Liver (tissue), 9 donors: ENCODE results near the gene FANK1. TPM values are rescaled to one million over a fixed set of nuclear protein-coding genes. Genes with fewer than 3 reads are reported as not detected.

Source experiments
- DNase-seq: peaks from one replicate; pipeline ENCODE4 v3.0.0-alpha.2; 2017; ENCODE audit warnings: low spot score
- H3K27ac ChIP-seq, 2 donors: one replicate each; pipeline ENCODE4 v1.7.0; 2013; ENCODE audit warnings: inconsistent platforms in 2 of 2, low read length in 2 of 2, control low read depth in 1 of 2, low read depth in 1 of 2, mild to moderate bottlenecking in 1 of 2
- H3K27me3 ChIP-seq, 4 donors: one replicate each; pipeline versions ENCODE4 v1.6.1 to v1.7.0; 2013; ENCODE audit warnings: low read length in 3 of 4, inconsistent platforms in 1 of 4, mild to moderate bottlenecking in 1 of 4, moderate library complexity in 1 of 4; ENCODE audit not compliant: control insufficient read depth in 4 of 4, insufficient read depth in 4 of 4
- H3K36me3 ChIP-seq, 4 donors: one replicate each; pipeline versions ENCODE4 v1.6.1 to v1.7.0; 2013; ENCODE audit warnings: low read length in 3 of 4, mild to moderate bottlenecking in 3 of 4, low read depth in 1 of 4, moderate library complexity in 1 of 4; ENCODE audit not compliant: control insufficient read depth in 4 of 4, insufficient read depth in 3 of 4
- H3K4me1 ChIP-seq, 4 donors: one replicate each; pipeline versions ENCODE4 v1.6.1 to v1.7.0; 2013; ENCODE audit warnings: low read length in 3 of 4, mild to moderate bottlenecking in 3 of 4, moderate library complexity in 1 of 4; ENCODE audit not compliant: control insufficient read depth in 4 of 4, insufficient read depth in 4 of 4
- H3K4me3 ChIP-seq, 3 donors: one replicate each; pipeline versions ENCODE4 v1.6.1 to v1.7.0; 2013; ENCODE audit warnings: low read length in 3 of 3, control low read depth in 1 of 3, low read depth in 1 of 3, mild to moderate bottlenecking in 1 of 3
- H3K9ac ChIP-seq, 2 donors: one replicate each; pipeline ENCODE4 v1.7.0; 2013; ENCODE audit warnings: low read length in 2 of 2, mild to moderate bottlenecking in 2 of 2, moderate library complexity in 2 of 2, control low read depth in 1 of 2, low read depth in 1 of 2
- H3K9me3 ChIP-seq, 4 donors: one replicate each; pipeline versions ENCODE4 v1.6.1 to v1.7.0; 2013; ENCODE audit warnings: low read length in 3 of 4; ENCODE audit not compliant: control insufficient read depth in 4 of 4
- EGR1 ChIP-seq, 2 donors: IDR thresholded peaks; 2 replicates each; pipeline ENCODE4 v1.6.1; 2016 to 2018; ENCODE audit warnings: antibody characterized with exemption in 2 of 2, low read depth in 2 of 2
- JUND ChIP-seq, 2 donors: IDR thresholded peaks; 2 replicates each; pipeline ENCODE4 v1.6.1; 2016; ENCODE audit warnings: antibody characterized with exemption in 2 of 2
- RXRA ChIP-seq, 2 donors: IDR thresholded peaks; 2 replicates each; pipeline ENCODE4 v1.6.1; 2017 to 2018; ENCODE audit warnings: antibody characterized with exemption in 2 of 2, mild to moderate bottlenecking in 1 of 2
- SP1 ChIP-seq: IDR thresholded peaks from 2 replicates; pipeline ENCODE4 v1.6.1; 2018; ENCODE audit warnings: antibody characterized with exemption, mild to moderate bottlenecking
- TAF1 ChIP-seq: conservative IDR thresholded peaks from 2 replicates; pipeline ENCODE4 v1.6.1; 2016; ENCODE audit warnings: antibody characterized with exemption, mild to moderate bottlenecking
- YY1 ChIP-seq: IDR thresholded peaks from 2 replicates; pipeline ENCODE4 v1.6.1; 2016; ENCODE audit warnings: antibody characterized with exemption, mild to moderate bottlenecking
- WGBS: extraction: QIAGEN DNeasy Blood & Tissue Kit; methylation state at CpG from one replicate; pipeline ENCODE4 v1.1.7; 2013; 5-methylcytosine and 5-hydroxymethylcytosine counted together
- polyA plus RNA-seq, 2 donors: library from polyadenylated mRNA; stranded (reverse) in 1 of 2; unstranded in 1 of 2; fragments of 200-250 nt in 1 of 2; fragments of >200 nt in 1 of 2; fragmentation: Nextera tagmentation in 1 of 2; extraction: Ambion mirVana in 1 of 2; gene quantifications; one replicate each; pipeline versions ENCODE4 v1.2.1 to v1.2.3, GENCODE V29; 2013 to 2015
- total RNA-seq, 2 donors: library from RNA; depleted of rRNA; stranded (reverse); fragments of >200 nt; gene quantifications; one replicate each; pipeline ENCODE4 v1.2.3, GENCODE V29; 2014
- TF ChIP-seq, protein P1 (sequence below): IDR thresholded peaks from 2 replicates; pipeline ENCODE4 v1.6.1; 2016; ENCODE audit warnings: antibody characterized with exemption
- TF ChIP-seq, protein P2 (sequence below): IDR thresholded peaks from 2 replicates; pipeline ENCODE4 v1.6.1; 2016; ENCODE audit warnings: antibody characterized with exemption
- TF ChIP-seq, protein P3 (sequence below): fragments of 150-350 bp; IDR thresholded peaks from 2 replicates; pipeline ENCODE4 v1.5.1; 2017; ENCODE audit warnings: improper control_type of control experiment, low read depth, low read length; ENCODE audit not compliant: missing input control
- TF ChIP-seq, protein P4 (sequence below): IDR thresholded peaks from 2 replicates; pipeline ENCODE4 v1.6.1; 2016; ENCODE audit warnings: antibody characterized with exemption, mild to moderate bottlenecking
- donor health status: healthy.
- donor health status: healthy.
- donor health status: healthy.
- donor health status: healthy.
- donor health status: healthy.

Gene FANK1
- total and polyA plus RNA-seq, 4 donors = 0.28 TPM; not detected in 3

DNA sequence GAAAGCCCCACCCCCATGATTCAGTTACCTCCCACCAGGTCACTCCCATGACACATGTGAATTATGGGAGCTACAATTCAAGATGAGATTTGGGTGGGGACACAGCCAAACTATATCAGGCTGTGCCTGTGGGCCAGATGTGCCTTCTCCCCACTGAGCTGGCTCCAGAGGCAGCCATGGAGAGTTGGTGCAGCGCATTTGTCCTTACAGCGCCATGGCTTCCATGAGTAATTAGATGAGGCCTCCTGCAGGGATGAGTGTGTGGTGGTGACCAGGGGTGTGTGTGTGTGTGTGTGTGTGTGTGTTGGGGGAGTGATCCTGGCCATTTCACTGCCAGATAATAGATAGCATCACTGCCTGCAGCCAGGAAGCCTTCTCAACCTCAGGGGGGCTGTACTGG lies 94.6 kb downstream of the FANK1 start:
- TF ChIP-seq EGR1 (IDR thresholded peaks at IDR 0.05; ENCODE audit: low read depth in 2 of 2) = no peak
- TF ChIP-seq YY1 = no peak
- peaks cover 0 to 2% (median 0%) of the 10 kb centered on the region in 4 donors for H3K27me3 ChIP-seq
- H3K27ac ChIP-seq = no peak overlapping the region
- no peak for DNase-seq
- H3K36me3 ChIP-seq = no peaks in the 10 kb centered on the region
- H3K9me3 ChIP-seq = no peaks in the 10 kb centered on the region
- no peaks in the 10 kb centered on the region for H3K4me1 ChIP-seq
- 95% methylated on average over 2 of the region's 2 CpGs for WGBS
- no peak overlapping the region for H3K9ac ChIP-seq
- no peak overlapping the region for H3K4me3 ChIP-seq

DNA sequence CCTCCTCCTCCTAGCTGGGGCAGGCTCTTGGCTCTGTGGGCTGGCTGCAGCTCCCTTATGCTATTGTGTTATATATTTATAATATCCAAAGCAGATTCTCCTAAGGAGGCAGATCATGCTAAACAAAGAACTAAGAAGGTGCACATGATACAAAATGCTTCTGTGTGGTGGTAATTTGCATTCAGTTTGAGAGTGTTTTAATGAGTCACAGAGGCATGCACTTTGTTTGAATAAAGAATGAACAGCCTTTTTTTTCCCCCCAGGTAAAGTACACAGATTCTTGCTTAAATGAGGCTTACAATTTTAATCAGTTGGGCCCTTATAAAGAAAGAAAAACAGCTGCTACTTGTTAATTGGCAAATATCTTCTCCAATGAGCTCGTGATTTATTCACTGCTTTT lies 95.0 kb downstream of the FANK1 start:
- no peaks in the 10 kb centered on the region for H3K9me3 ChIP-seq
- H3K4me3 ChIP-seq = no peak overlapping the region
- H3K27ac ChIP-seq = no peak overlapping the region
- TF ChIP-seq, protein P1, sequence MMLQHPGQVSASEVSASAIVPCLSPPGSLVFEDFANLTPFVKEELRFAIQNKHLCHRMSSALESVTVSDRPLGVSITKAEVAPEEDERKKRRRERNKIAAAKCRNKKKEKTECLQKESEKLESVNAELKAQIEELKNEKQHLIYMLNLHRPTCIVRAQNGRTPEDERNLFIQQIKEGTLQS = no peak
- TF ChIP-seq RXRA (IDR thresholded peaks at IDR 0.05) (no peak), YY1 (no peak), TAF1 (no peak)
- TF ChIP-seq, protein P2, sequence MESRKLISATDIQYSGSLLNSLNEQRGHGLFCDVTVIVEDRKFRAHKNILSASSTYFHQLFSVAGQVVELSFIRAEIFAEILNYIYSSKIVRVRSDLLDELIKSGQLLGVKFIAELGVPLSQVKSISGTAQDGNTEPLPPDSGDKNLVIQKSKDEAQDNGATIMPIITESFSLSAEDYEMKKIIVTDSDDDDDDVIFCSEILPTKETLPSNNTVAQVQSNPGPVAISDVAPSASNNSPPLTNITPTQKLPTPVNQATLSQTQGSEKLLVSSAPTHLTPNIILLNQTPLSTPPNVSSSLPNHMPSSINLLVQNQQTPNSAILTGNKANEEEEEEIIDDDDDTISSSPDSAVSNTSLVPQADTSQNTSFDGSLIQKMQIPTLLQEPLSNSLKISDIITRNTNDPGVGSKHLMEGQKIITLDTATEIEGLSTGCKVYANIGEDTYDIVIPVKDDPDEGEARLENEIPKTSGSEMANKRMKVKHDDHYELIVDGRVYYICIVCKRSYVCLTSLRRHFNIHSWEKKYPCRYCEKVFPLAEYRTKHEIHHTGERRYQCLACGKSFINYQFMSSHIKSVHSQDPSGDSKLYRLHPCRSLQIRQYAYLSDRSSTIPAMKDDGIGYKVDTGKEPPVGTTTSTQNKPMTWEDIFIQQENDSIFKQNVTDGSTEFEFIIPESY = no peak
- WGBS = 89% methylated on average over 1 of the region's 1 CpG
- H3K36me3 ChIP-seq = no peaks in the 10 kb centered on the region
- DNase-seq = no peak
- peaks cover 0 to 2% (median 0%) of the 10 kb centered on the region in 4 donors for H3K27me3 ChIP-seq
- H3K9ac ChIP-seq = no peak overlapping the region
- no peaks in the 10 kb centered on the region for H3K4me1 ChIP-seq

DNA sequence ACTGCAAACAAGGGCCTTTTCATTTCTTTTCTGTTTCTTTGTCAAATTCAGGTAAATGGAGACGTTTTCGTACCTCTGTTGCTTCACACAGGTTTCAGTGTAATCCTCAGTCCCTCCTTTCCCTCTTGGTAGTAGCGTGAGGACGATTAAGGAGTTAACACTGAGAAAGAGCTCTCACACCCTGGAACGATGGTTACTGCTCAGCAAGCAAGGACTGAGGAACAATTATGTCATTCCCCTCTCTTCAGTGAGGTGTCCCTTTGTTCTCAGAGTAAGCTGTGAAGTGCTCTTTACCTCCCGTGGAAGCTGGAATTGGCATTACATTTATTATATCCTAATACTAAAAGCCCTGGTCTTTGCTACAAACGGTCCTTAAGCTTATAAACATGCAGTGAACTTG lies 95.9 kb downstream of the FANK1 start:
- no peak overlapping the region for H3K27ac ChIP-seq
- 65% methylated on average over 7 of the region's 7 CpGs for WGBS
- no peak overlapping the region for H3K9ac ChIP-seq
- H3K9me3 ChIP-seq = no peaks in the 10 kb centered on the region
- no peak for TF ChIP-seq SP1
- no peak for TF ChIP-seq TAF1
- TF ChIP-seq JUND (IDR thresholded peaks at IDR 0.05) = no peak
- TF ChIP-seq, protein P3, sequence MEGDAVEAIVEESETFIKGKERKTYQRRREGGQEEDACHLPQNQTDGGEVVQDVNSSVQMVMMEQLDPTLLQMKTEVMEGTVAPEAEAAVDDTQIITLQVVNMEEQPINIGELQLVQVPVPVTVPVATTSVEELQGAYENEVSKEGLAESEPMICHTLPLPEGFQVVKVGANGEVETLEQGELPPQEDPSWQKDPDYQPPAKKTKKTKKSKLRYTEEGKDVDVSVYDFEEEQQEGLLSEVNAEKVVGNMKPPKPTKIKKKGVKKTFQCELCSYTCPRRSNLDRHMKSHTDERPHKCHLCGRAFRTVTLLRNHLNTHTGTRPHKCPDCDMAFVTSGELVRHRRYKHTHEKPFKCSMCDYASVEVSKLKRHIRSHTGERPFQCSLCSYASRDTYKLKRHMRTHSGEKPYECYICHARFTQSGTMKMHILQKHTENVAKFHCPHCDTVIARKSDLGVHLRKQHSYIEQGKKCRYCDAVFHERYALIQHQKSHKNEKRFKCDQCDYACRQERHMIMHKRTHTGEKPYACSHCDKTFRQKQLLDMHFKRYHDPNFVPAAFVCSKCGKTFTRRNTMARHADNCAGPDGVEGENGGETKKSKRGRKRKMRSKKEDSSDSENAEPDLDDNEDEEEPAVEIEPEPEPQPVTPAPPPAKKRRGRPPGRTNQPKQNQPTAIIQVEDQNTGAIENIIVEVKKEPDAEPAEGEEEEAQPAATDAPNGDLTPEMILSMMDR = no peak
- TF ChIP-seq, protein P4, sequence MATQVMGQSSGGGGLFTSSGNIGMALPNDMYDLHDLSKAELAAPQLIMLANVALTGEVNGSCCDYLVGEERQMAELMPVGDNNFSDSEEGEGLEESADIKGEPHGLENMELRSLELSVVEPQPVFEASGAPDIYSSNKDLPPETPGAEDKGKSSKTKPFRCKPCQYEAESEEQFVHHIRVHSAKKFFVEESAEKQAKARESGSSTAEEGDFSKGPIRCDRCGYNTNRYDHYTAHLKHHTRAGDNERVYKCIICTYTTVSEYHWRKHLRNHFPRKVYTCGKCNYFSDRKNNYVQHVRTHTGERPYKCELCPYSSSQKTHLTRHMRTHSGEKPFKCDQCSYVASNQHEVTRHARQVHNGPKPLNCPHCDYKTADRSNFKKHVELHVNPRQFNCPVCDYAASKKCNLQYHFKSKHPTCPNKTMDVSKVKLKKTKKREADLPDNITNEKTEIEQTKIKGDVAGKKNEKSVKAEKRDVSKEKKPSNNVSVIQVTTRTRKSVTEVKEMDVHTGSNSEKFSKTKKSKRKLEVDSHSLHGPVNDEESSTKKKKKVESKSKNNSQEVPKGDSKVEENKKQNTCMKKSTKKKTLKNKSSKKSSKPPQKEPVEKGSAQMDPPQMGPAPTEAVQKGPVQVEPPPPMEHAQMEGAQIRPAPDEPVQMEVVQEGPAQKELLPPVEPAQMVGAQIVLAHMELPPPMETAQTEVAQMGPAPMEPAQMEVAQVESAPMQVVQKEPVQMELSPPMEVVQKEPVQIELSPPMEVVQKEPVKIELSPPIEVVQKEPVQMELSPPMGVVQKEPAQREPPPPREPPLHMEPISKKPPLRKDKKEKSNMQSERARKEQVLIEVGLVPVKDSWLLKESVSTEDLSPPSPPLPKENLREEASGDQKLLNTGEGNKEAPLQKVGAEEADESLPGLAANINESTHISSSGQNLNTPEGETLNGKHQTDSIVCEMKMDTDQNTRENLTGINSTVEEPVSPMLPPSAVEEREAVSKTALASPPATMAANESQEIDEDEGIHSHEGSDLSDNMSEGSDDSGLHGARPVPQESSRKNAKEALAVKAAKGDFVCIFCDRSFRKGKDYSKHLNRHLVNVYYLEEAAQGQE = no peak
- no peak overlapping the region for H3K4me3 ChIP-seq
- no peaks in the 10 kb centered on the region for H3K4me1 ChIP-seq
- H3K27me3 ChIP-seq = peaks cover 0 to 2% (median under 1%) of the 10 kb centered on the region in 4 donors
- H3K36me3 ChIP-seq = no peaks in the 10 kb centered on the region
- DNase-seq = no peak
